OCI-LY3 (cell line): ENCODE measurements around the gene LRRC26.

Experiments used
- H2AFZ ChIP-seq: fragments of 200-600, 300-600 bp; shearing (Covaris generic); 2 replicates; pipeline ENCODE4 v1.6.0; 2014; ENCODE audit warnings: antibody characterized with exemption, low read depth, low read length
- H3K27ac ChIP-seq: fragments of 200-600, 300-600 bp; sonication (generic); 2 replicates; pipeline ENCODE4 v1.5.1; 2014; ENCODE audit warnings: mild to moderate bottlenecking, low read length, moderate library complexity, mixed read lengths
- H3K27me3 ChIP-seq: fragments of 200-600, 300-600 bp; sonication (generic); 2 replicates; pipeline ENCODE4 v1.6.1; 2014; ENCODE audit warnings: low read depth, low read length, mixed read lengths
- H3K36me3 ChIP-seq: fragments of 200-600, 300-600 bp; sonication (generic); replicated peaks from 2 replicates; pipeline ENCODE3; 2014; ENCODE audit warnings: low read depth, low read length, mixed read lengths
- H3K4me1 ChIP-seq: fragments of 300-600, 200-600 bp; sonication (generic); 2 replicates; pipeline ENCODE4 v1.6.1; 2014; ENCODE audit warnings: low read length, mixed read lengths
- H3K4me2 ChIP-seq: fragments of 200-600, 300-600 bp; sonication (generic); 2 replicates; pipeline ENCODE4 v1.6.1; 2014; ENCODE audit warnings: low read length, mixed read lengths
- H3K4me3 ChIP-seq: fragments of 300-600, 200-600 bp; sonication (generic); 2 replicates; pipeline ENCODE4 v1.5.1; 2014; ENCODE audit warnings: antibody characterized with exemption, mild to moderate bottlenecking, low read length, moderate library complexity
- H3K79me2 ChIP-seq: fragments of 300-600, 200-600 bp; shearing (Covaris generic); 2 replicates; pipeline ENCODE4 v1.6.1; 2014; ENCODE audit warnings: mild to moderate bottlenecking, low read length, mixed read lengths
- H3K9ac ChIP-seq: fragments of 300-600, 200-600 bp; shearing (Covaris generic); 2 replicates; pipeline ENCODE4 v1.6.0; 2014; ENCODE audit warnings: mild to moderate bottlenecking, low read length, moderate library complexity
- H3K9me3 ChIP-seq: fragments of 200-600, 300-600 bp; shearing (Covaris generic); 2 replicates; pipeline ENCODE4 v1.6.1; 2014; ENCODE audit warnings: low read length, mixed read lengths; ENCODE audit not compliant: insufficient read depth
- H4K20me1 ChIP-seq: fragments of 200-600, 300-600 bp; sonication (generic); 2 replicates; pipeline ENCODE4 v1.6.1; 2016; ENCODE audit warnings: low read length, mixed read lengths; ENCODE audit not compliant: insufficient read depth
- CTCF ChIP-seq: fragments of 200-600, 300-600 bp; sonication (generic); IDR thresholded peaks from 2 replicates; pipeline ENCODE4 v1.5.1; 2014; ENCODE audit warnings: antibody characterized with exemption, low read length, low read depth
- EZH2phosphoT487 ChIP-seq: fragments of 200-600 bp; shearing (Covaris generic); IDR thresholded peaks from 2 replicates; pipeline ENCODE4 v1.6.1; 2018; ENCODE audit warnings: antibody characterized with exemption, mixed run types, low read depth

LRRC26 gene

GRCh38 chr9:137163365-137163715, 6.5 kb downstream of the LRRC26 start:
- Histone ChIP-seq H2AFZ (no peak overlapping the region), H4K20me1 (no peaks in the 10 kb centered on the region), H3K27ac (no peak overlapping the region), H3K4me3 (no peak overlapping the region), H3K79me2 (no peaks in the 10 kb centered on the region), H3K4me1 (peaks cover 17% of the 10 kb centered on the region), H3K36me3 (no peaks in the 10 kb centered on the region), H3K4me2 (no peak overlapping the region), H3K27me3 (no peaks in the 10 kb centered on the region; the same call in 1 of the 2 replicates), H3K9me3 (no peaks in the 10 kb centered on the region), H3K9ac (no peak overlapping the region)
- TF ChIP-seq CTCF = no peak

GRCh38 chr9:137162505-137163364, 7.1 kb downstream of the LRRC26 start:
- Histone ChIP-seq H4K20me1 (no peaks in the 10 kb centered on the region), H3K9me3 (no peaks in the 10 kb centered on the region), H3K79me2 (no peaks in the 10 kb centered on the region), H3K27ac (no peak overlapping the region), H3K4me1 (peaks cover 19% of the 10 kb centered on the region), H3K36me3 (no peaks in the 10 kb centered on the region), H3K9ac (no peak overlapping the region), H3K4me3 (no peak overlapping the region), H3K4me2 (no peak overlapping the region), H2AFZ (no peak overlapping the region), H3K27me3 (peaks cover 6% of the 10 kb centered on the region; the same call in 1 of the 2 replicates)
- no peak for TF ChIP-seq EZH2phosphoT487
- no peak for TF ChIP-seq CTCF

GRCh38 chr9:137161558-137162486, 8.0 kb downstream of the LRRC26 start:
- no peak for TF ChIP-seq CTCF
- no peak for TF ChIP-seq EZH2phosphoT487
- Histone ChIP-seq H3K36me3 (no peaks in the 10 kb centered on the region), H3K9me3 (no peaks in the 10 kb centered on the region), H3K79me2 (no peaks in the 10 kb centered on the region), H2AFZ (no peak overlapping the region), H3K27ac (no peak overlapping the region), H3K4me3 (no peak overlapping the region), H3K9ac (no peak overlapping the region), H3K27me3 (peaks cover 6% of the 10 kb centered on the region; the same call in 1 of the 2 replicates), H3K4me2 (no peak overlapping the region), H4K20me1 (no peaks in the 10 kb centered on the region), H3K4me1 (peaks cover 19% of the 10 kb centered on the region)
